ENCODE measurements around the gene GLT1D1.

- TF ChIP-seq CTCF (IDR thresholded peaks at IDR 0.05) (no peak), POLR2A (IDR thresholded peaks at IDR 0.05) (no peak)
Observed at GRCh38 chr12:129005829-129006228, 152.6 kb downstream of the GLT1D1 start.

Data from transverse colon (tissue), 3 donors.